HepG2 (cell line): Measurements from ENCODE around the gene GMEB2. TPM values are rescaled to one million over a fixed set of nuclear protein-coding genes. Genes with fewer than 3 reads are reported as not detected.

Experiments
- ATM ChIP-seq: fragments of 450-650 bp; IDR thresholded peaks from 2 replicates; pipeline ENCODE4 v1.7.1; 2017; ENCODE audit warnings: mild to moderate bottlenecking, borderline replicate concordance
- CHD2 ChIP-seq: IDR thresholded peaks from 2 replicates; pipeline ENCODE4 v1.6.1; 2011; ENCODE audit warnings: low read depth, low read length, improper control_type of control experiment
- EHMT2 ChIP-seq: fragments of 200-600 bp; sonication (generic); IDR thresholded peaks from 2 replicates; pipeline ENCODE4 v1.7.0; 2017; ENCODE audit warnings: antibody characterized with exemption, low read depth, low read length, borderline replicate concordance
- ETV6 ChIP-seq: sonication (generic); formaldehyde crosslinking; conservative IDR thresholded peaks from 2 replicates; pipeline ENCODE4 v1.4.0; 2020; ENCODE audit warnings: missing genetic modification reagents
- IKZF1 ChIP-seq: fragments of 450-650 bp; IDR thresholded peaks from 2 replicates; pipeline ENCODE4 v1.7.1; 2016
- JDP2 ChIP-seq: sonication (generic); formaldehyde crosslinking; IDR thresholded peaks from 2 replicates; pipeline ENCODE4 v1.8.1; 2022; ENCODE audit warnings: missing genetic modification reagents, borderline replicate concordance
- RFX1 ChIP-seq: fragments of 450-650 bp; IDR thresholded peaks from 2 replicates; pipeline ENCODE4 v1.6.1; 2017
- SKIL ChIP-seq: sonication (generic); formaldehyde crosslinking; IDR thresholded peaks from 2 replicates; pipeline ENCODE4 v1.8.0; 2022; ENCODE audit warnings: missing genetic modification reagents, mild to moderate bottlenecking, moderate library complexity, borderline replicate concordance
- THRA ChIP-seq: sonication (generic); formaldehyde crosslinking; IDR thresholded peaks from 2 replicates; pipeline ENCODE4 v1.4.0; 2020; ENCODE audit warnings: missing genetic modification reagents, borderline replicate concordance
- ZMYM2 ChIP-seq: sonication (generic); formaldehyde crosslinking; IDR thresholded peaks from 2 replicates; pipeline ENCODE4 v1.8.0; 2022; ENCODE audit warnings: mild to moderate bottlenecking, missing genetic modification reagents
- ZNF350 ChIP-seq: sonication (generic); formaldehyde crosslinking; IDR thresholded peaks from 2 replicates; pipeline ENCODE4 v1.4.0; 2020; ENCODE audit warnings: mild to moderate bottlenecking, low read depth, missing genetic modification reagents, borderline replicate concordance
- ZNF543 ChIP-seq: sonication (generic); formaldehyde crosslinking; IDR thresholded peaks from 2 replicates; pipeline ENCODE4 v1.4.0; 2020; ENCODE audit warnings: mild to moderate bottlenecking, missing genetic modification reagents
- ZNF766 ChIP-seq: sonication (generic); formaldehyde crosslinking; IDR thresholded peaks from 2 replicates; pipeline ENCODE4 v1.5.0; 2020; ENCODE audit warnings: missing genetic modification reagents, borderline replicate concordance
- ZNF781 ChIP-seq: sonication (generic); formaldehyde crosslinking; IDR thresholded peaks from 2 replicates; pipeline ENCODE4 v1.5.1; 2020; ENCODE audit warnings: borderline replicate concordance, mild to moderate bottlenecking, missing genetic modification reagents; ENCODE audit errors: not compliant biosample characterization
- polyA plus RNA-seq, 8 experiments: library from polyadenylated mRNA; depleted of rRNA in 3 of 8; stranded (reverse) in 7 of 8; unstranded in 1 of 8; fragments of >200 nt; fragmentation: Illumina TruSeq in 4 of 8; extraction: Trizol in 4 of 8; gene quantifications; 2 replicates each; pipeline versions ENCODE4 v1.2.1 to v1.2.3, GENCODE V29; 2011 to 2016; ENCODE audit warnings: low read depth in 4 of 8, missing spikeins in 1 of 8, mixed read lengths in 1 of 8; ENCODE audit not compliant: insufficient read depth in 1 of 8
- total RNA-seq, 5 experiments: library from RNA; depleted of rRNA; stranded (reverse); fragments of >200 nt; fragmentation: Illumina TruSeq; extraction: Trizol; gene quantifications; 2 replicates each; pipeline ENCODE4 v1.2.3, GENCODE V29; 2016; ENCODE audit warnings: low read depth in 1 of 5
- TF ChIP-seq, protein P1 (sequence below): sonication (generic); formaldehyde crosslinking; conservative IDR thresholded peaks from 2 replicates; pipeline ENCODE4 v1.4.0; 2020; ENCODE audit warnings: mild to moderate bottlenecking, missing genetic modification reagents, moderate library complexity

Gene GMEB2
- total and polyA plus RNA-seq, 2 of the 13 experiments (the other 11 are each of a cell fraction or from before 2014, with no cell fraction given) = 10.6 to 12.4 TPM

DNA sequence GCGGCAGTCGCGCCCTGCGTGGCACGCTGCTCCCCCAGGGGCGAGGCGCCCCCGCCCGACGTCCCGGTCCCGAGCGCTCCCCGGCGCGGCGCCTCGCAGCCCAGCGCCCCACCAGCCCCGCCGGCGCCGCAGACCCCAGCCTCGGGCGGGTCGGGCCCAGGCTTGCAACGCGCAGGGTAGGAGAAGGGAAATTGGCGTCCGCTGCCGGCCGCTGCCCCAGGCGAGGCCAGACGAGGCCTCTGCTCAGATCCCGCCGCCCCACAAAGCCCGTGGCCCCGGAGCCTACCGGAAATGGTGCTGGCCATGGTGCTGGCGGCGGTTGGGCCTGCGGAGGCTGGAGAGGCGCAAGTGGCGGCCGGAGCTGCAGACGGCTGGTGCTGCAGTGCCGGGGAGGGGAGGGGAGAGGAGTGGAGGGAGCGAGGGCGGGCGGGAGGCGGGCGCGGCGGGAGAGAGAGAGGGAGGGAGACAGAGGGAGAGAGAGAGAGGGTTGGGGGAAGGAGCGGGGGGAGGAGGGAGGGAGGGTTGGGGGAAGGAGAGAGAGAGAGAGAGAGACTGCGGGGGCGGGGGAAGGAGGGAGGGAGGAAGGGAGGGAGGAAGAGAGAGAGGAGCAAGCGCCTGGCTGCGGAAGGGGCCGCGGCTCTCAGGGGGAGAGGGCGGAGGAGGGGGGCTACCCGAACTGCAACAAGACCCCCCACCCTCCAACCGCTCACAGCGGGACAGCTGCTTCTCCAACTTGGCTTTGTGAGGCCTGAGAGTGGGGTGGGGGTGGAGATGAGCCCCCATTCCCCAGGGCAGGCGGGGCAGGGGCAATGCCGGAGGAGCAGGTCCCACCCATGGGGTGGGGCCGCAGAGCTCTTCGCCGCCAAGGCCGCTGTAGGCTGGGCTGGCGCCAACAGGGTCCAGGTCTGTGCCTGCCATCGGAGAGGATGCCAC lies 26.4 kb upstream of the GMEB2 start, which contains the start of gene STMN3 (continued):
- TF ChIP-seq, protein P1, sequence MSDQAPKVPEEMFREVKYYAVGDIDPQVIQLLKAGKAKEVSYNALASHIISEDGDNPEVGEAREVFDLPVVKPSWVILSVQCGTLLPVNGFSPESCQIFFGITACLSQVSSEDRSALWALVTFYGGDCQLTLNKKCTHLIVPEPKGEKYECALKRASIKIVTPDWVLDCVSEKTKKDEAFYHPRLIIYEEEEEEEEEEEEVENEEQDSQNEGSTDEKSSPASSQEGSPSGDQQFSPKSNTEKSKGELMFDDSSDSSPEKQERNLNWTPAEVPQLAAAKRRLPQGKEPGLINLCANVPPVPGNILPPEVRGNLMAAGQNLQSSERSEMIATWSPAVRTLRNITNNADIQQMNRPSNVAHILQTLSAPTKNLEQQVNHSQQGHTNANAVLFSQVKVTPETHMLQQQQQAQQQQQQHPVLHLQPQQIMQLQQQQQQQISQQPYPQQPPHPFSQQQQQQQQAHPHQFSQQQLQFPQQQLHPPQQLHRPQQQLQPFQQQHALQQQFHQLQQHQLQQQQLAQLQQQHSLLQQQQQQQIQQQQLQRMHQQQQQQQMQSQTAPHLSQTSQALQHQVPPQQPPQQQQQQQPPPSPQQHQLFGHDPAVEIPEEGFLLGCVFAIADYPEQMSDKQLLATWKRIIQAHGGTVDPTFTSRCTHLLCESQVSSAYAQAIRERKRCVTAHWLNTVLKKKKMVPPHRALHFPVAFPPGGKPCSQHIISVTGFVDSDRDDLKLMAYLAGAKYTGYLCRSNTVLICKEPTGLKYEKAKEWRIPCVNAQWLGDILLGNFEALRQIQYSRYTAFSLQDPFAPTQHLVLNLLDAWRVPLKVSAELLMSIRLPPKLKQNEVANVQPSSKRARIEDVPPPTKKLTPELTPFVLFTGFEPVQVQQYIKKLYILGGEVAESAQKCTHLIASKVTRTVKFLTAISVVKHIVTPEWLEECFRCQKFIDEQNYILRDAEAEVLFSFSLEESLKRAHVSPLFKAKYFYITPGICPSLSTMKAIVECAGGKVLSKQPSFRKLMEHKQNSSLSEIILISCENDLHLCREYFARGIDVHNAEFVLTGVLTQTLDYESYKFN = peak; percentile 62; the same call in 1 of the 2 replicates
- peak; percentile 86; the same call in 1 of the 2 replicates for TF ChIP-seq EHMT2
- TF ChIP-seq SKIL (CRISPR knock-in tag) = peak; percentile 90
- peak; percentile 92; the same call in 1 of the 2 replicates for TF ChIP-seq JDP2
- TF ChIP-seq ZNF350 (CRISPR knock-in tag) = peak; percentile 75
- peak; percentile 94 for TF ChIP-seq ZNF781 (CRISPR knock-in tag)
- TF ChIP-seq ETV6 (CRISPR knock-in tag) = peak; percentile 99
- TF ChIP-seq ZNF766 (CRISPR knock-in tag) = peak; percentile 96
- peak; percentile 79 for TF ChIP-seq ZMYM2 (CRISPR knock-in tag)
- TF ChIP-seq ATM = no peak
- TF ChIP-seq ZNF543 (CRISPR knock-in tag) = peak; percentile 94; the same call in 1 of the 2 replicates
- TF ChIP-seq THRA = peak; percentile 96
- no peak for TF ChIP-seq IKZF1
- TF ChIP-seq CHD2 = no peak
- no peak for TF ChIP-seq RFX1
- TF ChIP-seq, all 625 proteins: peak for 476
